B cell (primary cell): ENCODE results near the gene PTGER4. TPM values are rescaled to one million over a fixed set of nuclear protein-coding genes. Genes with fewer than 3 reads are reported as not detected.

Experiments
- ATAC-seq: fragments of 200-7000 bp; cut with Tn5 transposase; one replicate; pipeline ENCODE4 v1.10.0; 2021; ENCODE audit warnings: low read depth, mild to moderate bottlenecking, moderate number of reproducible peaks, moderate library complexity
- CTCF ChIA-PET: fragments of 350-600 bp; sonication (Branson Sonifier 250); formaldehyde crosslinking; loops from one replicate; lab custom pipeline; 2021; ENCODE audit warnings: antibody characterized with exemption, inconsistent platforms; lab: Charles Lee
- POLR2A ChIA-PET: fragments of 350-600 bp; sonication (Branson Sonifier 250); formaldehyde crosslinking; loops from one replicate; lab custom pipeline; 2021; ENCODE audit warnings: antibody characterized with exemption; lab: Charles Lee
- DNase-seq: peaks from one replicate; pipeline ENCODE4 v3.0.0; 2013
- H2AFZ ChIP-seq: 2 replicates; pipeline ENCODE4 v1.6.1; 2012; ENCODE audit warnings: mild to moderate bottlenecking, low read depth, low read length; ENCODE audit not compliant: insufficient read depth, poor library complexity, severe bottlenecking
- H3K27ac ChIP-seq, 2 donors: 1 replicate in 1 of 2; 2 replicates in 1 of 2; pipeline ENCODE4 v1.5.1; 2012 to 2013; ENCODE audit warnings: low read length in 2 of 2, mild to moderate bottlenecking in 2 of 2, moderate library complexity in 1 of 2
- H3K27me3 ChIP-seq, 4 experiments: fragments of 200-600 bp in 1 of 4; sonication (generic) in 1 of 4; replicated peaks in 1 of 4; 1 replicate in 2 of 4; 2 replicates in 2 of 4; pipeline versions ENCODE4 v1.6.1 to v1.7.0; 2013 to 2016; ENCODE audit warnings: low read length in 3 of 4, mild to moderate bottlenecking in 2 of 4, mixed read lengths in 1 of 4, moderate library complexity in 1 of 4; ENCODE audit not compliant: insufficient read depth in 4 of 4, control insufficient read depth in 3 of 4; ENCODE audit errors: control extremely low read depth in 1 of 4
- H3K36me3 ChIP-seq, 2 experiments: replicated peaks in 1 of 2; 1 replicate in 1 of 2; 2 replicates in 1 of 2; pipeline versions ENCODE4 v1.6.1 to v1.7.1; 2013; ENCODE audit warnings: low read length in 1 of 2; ENCODE audit not compliant: insufficient read depth in 2 of 2, control insufficient read depth in 1 of 2; ENCODE audit errors: control extremely low read depth in 1 of 2, extremely low read depth in 1 of 2
- H3K4me1 ChIP-seq, 2 donors: fragments of 200-600 bp in 1 of 2; sonication (generic) in 1 of 2; 1 replicate in 1 of 2; 2 replicates in 1 of 2; pipeline versions ENCODE4 v1.5.1 to v1.6.1; 2013 to 2017; ENCODE audit warnings: low read length in 2 of 2; ENCODE audit not compliant: control insufficient read depth in 2 of 2, insufficient read depth in 2 of 2
- H3K4me2 ChIP-seq: replicated peaks from 2 replicates; pipeline ENCODE3; 2012; ENCODE audit warnings: mild to moderate bottlenecking, low read depth, low read length; ENCODE audit not compliant: poor library complexity, severe bottlenecking
- H3K4me3 ChIP-seq, 5 experiments: fragments of 200-600 bp in 1 of 5; sonication (generic) in 1 of 5; 1 replicate in 3 of 5; 2 replicates in 2 of 5; pipeline versions ENCODE4 v1.5.1 to v1.7.0; 2011 to 2016; ENCODE audit warnings: low read length in 4 of 5, mild to moderate bottlenecking in 4 of 5, low read depth in 2 of 5, control low read depth in 1 of 5, moderate library complexity in 1 of 5; ENCODE audit not compliant: insufficient read depth in 1 of 5; ENCODE audit errors: control extremely low read depth in 1 of 5, extremely low read depth in 1 of 5
- H3K79me2 ChIP-seq: fragments of 200-600 bp; sonication (generic); one replicate; pipeline ENCODE4 v1.6.0; 2016; ENCODE audit warnings: low read length; ENCODE audit not compliant: control insufficient read depth, insufficient read depth
- H3K9ac ChIP-seq: fragments of 200-600 bp; sonication (generic); 2 replicates; pipeline ENCODE4 v1.6.1; 2017; ENCODE audit warnings: mild to moderate bottlenecking, low read length, moderate library complexity
- H3K9me3 ChIP-seq, 3 donors: one replicate each; pipeline versions ENCODE4 v1.6.1 to v1.7.1; 2013; ENCODE audit warnings: low read length in 2 of 3; ENCODE audit not compliant: control insufficient read depth in 2 of 3, insufficient read depth in 1 of 3; ENCODE audit errors: control extremely low read depth in 1 of 3
- H4K20me1 ChIP-seq: 2 replicates; pipeline ENCODE4 v1.6.0; 2012; ENCODE audit warnings: mild to moderate bottlenecking, low read length; ENCODE audit not compliant: insufficient read depth, control insufficient read depth, poor library complexity, severe bottlenecking
- H3K27ac Mint-ChIP-seq: one replicate; pipeline ENCODE4 v1.8.0; 2021; ENCODE audit warnings: mixed read lengths
- H3K27me3 Mint-ChIP-seq: one replicate; pipeline ENCODE4 v1.8.0; 2021; ENCODE audit warnings: mixed read lengths
- H3K4me1 Mint-ChIP-seq: one replicate; pipeline ENCODE4 v1.8.0; 2021; ENCODE audit warnings: mixed read lengths
- H3K4me3 Mint-ChIP-seq: one replicate; pipeline ENCODE4 v1.8.0; 2021; ENCODE audit warnings: mixed read lengths
- H3K9me3 Mint-ChIP-seq: one replicate; pipeline ENCODE4 v1.8.0; 2022; ENCODE audit warnings: mixed read lengths; ENCODE audit not compliant: insufficient read depth
- CTCF ChIP-seq: fragments of 200-600 bp; IDR thresholded peaks from one replicate; pipeline ENCODE4 v1.8.0; 2022; ENCODE audit warnings: antibody characterized with exemption, mild to moderate bottlenecking
- EZH2 ChIP-seq: IDR thresholded peaks from 2 replicates; pipeline ENCODE4 v1.6.1; 2012; ENCODE audit warnings: borderline replicate concordance, low read depth, mild to moderate bottlenecking, moderate library complexity, low read length; ENCODE audit not compliant: insufficient read depth, poor library complexity, severe bottlenecking
- WGBS: methylation state at CpG from one replicate; pipeline ENCODE4 v1.1.5; 2013; ENCODE audit warnings: missing lambda C conversion rate; ENCODE audit not compliant: insufficient coverage; 5-methylcytosine and 5-hydroxymethylcytosine counted together
- intact Hi-C: fragments of 100-400 bp; cut with micrococcal nuclease; formaldehyde crosslinking; loops from one replicate; pipeline ENCODE4 v1.10.0; 2022
- polyA plus RNA-seq: library from polyadenylated mRNA; depleted of rRNA; stranded (reverse); fragments of >200 nt; gene quantifications from 2 replicates; pipeline ENCODE4 v1.2.3, GENCODE V29; 2012
- total RNA-seq, 2 donors: library from RNA; stranded (reverse); fragments of 120-200 nt in 1 of 2; gene quantifications; 1 replicate in 1 of 2; 2 replicates in 1 of 2; pipeline versions ENCODE4 v1.2.3 to v1.2.4, GENCODE V29; 2013 to 2022

Gene PTGER4
- total and polyA plus RNA-seq, 2 donors (not counting 1 experiment from before 2014, with no cell fraction given) = 26.3 to 76.7 TPM

- H3K4me1 Mint-ChIP-seq = peaks cover 80% of the 10 kb centered on the region
- TF ChIP-seq EZH2 (no peak), CTCF (no peak)
- peak overlapping the region; percentile 90 for H3K9ac ChIP-seq
- H3K79me2 ChIP-seq = peaks cover 31% of the 10 kb centered on the region
- no peaks in the 10 kb centered on the region for H3K9me3 Mint-ChIP-seq
- CTCF ChIA-PET = interaction anchor here (1.1 to 8.2 kb wide), 5 partner anchors 297 to 968 kb away, joined by 4 to 92 read pairs (median 27); no protein-coding TSS in a partner anchor
- no CpG with 5 or more reads among the region's 1 CpG for WGBS
- ATAC-seq (no peak), DNase-seq (no peak)
- peak overlapping the region in 3 of 5 experiments; percentile 2 to 6 (median 6) for H3K4me3 ChIP-seq
- no peaks in the 10 kb centered on the region for H3K27me3 Mint-ChIP-seq
- H3K36me3 ChIP-seq = no peaks in the 10 kb centered on the region
- H3K9me3 ChIP-seq = no peaks in the 10 kb centered on the region
- intact Hi-C loops = loop anchor here (5.0 kb wide), 3 partner anchors 91 to 1606 kb away; no protein-coding TSS in a partner anchor
- H2AFZ ChIP-seq = peak overlapping the region; percentile 11
- H3K4me2 ChIP-seq = peak overlapping the region; percentile 93
- H4K20me1 ChIP-seq = no peaks in the 10 kb centered on the region
- H3K27ac Mint-ChIP-seq = peak overlapping the region; percentile 91
- H3K27me3 ChIP-seq = no peaks in the 10 kb centered on the region
- peaks cover 47 to 48% of the 10 kb centered on the region in 2 donors for H3K4me1 ChIP-seq
- peak overlapping the region; percentile 94 for H3K4me3 Mint-ChIP-seq
- H3K27ac ChIP-seq = peak overlapping the region in 1 of 2 donors; percentile 73
- POLR2A ChIA-PET = no interaction called here
Measured at GRCh38 chr5:40683305-40683704, 3.6 kb downstream of the PTGER4 start.

- Mint-ChIP-seq H3K27ac (peak overlapping the region; percentile 50), H3K4me1 (peaks cover 81% of the 10 kb centered on the region)
- peaks cover 42 to 43% of the 10 kb centered on the region in 2 donors for H3K4me1 ChIP-seq
Measured at GRCh38 chr5:40685193-40685592, 5.5 kb downstream of the PTGER4 start.

More at GRCh38 chr5:40685193-40685592, 5.5 kb downstream of the PTGER4 start:
- Mint-ChIP-seq H3K9me3 (no peaks in the 10 kb centered on the region), H3K27me3 (no peaks in the 10 kb centered on the region), H3K4me3 (peak overlapping the region; percentile 40)
- TF ChIP-seq EZH2 = no peak
- no peak for TF ChIP-seq CTCF
- ATAC-seq = no peak
- no peak overlapping the region for H3K9ac ChIP-seq
- no peaks in the 10 kb centered on the region for H3K9me3 ChIP-seq
- H3K36me3 ChIP-seq = no peaks in the 10 kb centered on the region
- DNase-seq = no peak
- POLR2A ChIA-PET = no interaction called here
- no peak overlapping the region for H3K4me3 ChIP-seq
- H3K27me3 ChIP-seq = no peaks in the 10 kb centered on the region
- CTCF ChIA-PET = interaction anchor here (0.8 to 8.2 kb wide), 18 partner anchors 10 to 1106 kb away, joined by 3 to 92 read pairs (median 4); no protein-coding TSS in a partner anchor
- H4K20me1 ChIP-seq = no peaks in the 10 kb centered on the region
- H3K4me2 ChIP-seq = peak overlapping the region; percentile 36
- intact Hi-C loops = loop anchor here (5.0 kb wide), 2 partner anchors 298 to 458 kb away; no protein-coding TSS in a partner anchor
- no peak overlapping the region for H2AFZ ChIP-seq
- peaks cover 40% of the 10 kb centered on the region for H3K79me2 ChIP-seq
- H3K27ac ChIP-seq = peak overlapping the region in 1 of 2 donors; percentile 52
